CD4-positive, alpha-beta T cell treated with Interleukin-6 at 100 ng/mL for 8 hours (primary cell): ENCODE data around the gene ATE1.

Source experiments
- DNase-seq: peaks from one replicate; pipeline ENCODE4 v3.0.0-alpha.2; 2020; ENCODE audit warnings: mixed read lengths, low spot score

The ATE1 gene

DNA sequence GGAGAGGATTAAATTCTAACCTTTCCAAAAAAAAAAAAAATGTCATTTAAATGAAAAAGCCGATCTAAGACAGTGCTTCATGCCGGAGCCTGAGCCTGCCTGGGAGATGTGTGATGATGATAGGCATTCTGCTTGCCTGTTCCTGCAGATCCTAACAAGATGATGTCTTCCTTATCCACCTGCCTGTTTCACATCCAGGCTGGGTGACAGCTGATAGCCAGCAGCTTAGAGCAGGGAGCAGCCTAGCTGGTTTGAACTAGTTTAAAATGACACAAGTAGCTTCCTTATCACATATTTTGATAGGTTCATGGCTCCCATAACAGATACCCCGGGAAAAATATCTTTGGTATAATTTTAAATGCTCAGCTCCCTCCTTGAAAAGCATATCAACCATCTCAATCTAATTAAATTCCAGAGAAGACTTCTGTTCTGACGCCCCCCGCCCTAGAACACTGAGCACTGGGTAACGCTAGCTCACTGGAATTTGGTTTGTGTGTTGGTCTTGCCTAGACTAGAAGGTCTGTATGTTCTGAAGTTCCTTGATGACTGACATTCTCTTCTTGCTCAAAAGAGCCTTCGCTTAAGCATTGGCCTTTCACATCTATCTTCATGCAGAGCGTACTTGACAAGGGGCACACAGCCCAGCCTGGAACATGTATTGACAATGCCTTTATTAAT lies 232.7 kb downstream of the ATE1 start:
- no peak for DNase-seq

DNA sequence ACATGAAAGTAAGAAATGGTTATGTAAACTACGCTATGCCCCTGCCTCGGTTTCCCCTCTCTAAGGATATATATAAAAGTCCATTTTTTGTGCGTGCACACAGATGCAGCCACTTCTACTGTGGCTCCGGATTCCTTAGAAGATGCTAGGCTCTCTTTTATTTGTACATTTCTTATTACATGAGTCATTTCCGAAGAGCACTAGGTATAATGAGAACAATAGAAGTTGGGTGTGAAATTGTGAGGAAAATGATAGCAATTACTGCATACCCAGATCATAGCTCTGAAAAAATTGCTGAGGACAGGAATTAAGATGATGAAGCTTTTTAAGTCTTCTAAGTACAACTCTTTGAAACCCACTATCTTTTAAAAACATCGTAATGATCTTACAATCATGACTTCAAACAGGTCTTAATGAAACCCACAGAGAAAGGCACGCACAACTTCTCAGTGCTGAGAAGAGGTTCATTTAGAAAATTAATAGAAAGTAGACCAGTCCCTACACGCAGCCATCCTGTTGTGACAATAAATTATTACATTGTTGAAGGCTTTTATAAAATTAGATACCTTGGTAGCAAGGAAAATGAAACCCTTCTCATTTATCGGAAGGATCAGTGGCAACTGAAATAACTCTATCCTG lies 233.4 kb downstream of the ATE1 start:
- no peak for DNase-seq

DNA sequence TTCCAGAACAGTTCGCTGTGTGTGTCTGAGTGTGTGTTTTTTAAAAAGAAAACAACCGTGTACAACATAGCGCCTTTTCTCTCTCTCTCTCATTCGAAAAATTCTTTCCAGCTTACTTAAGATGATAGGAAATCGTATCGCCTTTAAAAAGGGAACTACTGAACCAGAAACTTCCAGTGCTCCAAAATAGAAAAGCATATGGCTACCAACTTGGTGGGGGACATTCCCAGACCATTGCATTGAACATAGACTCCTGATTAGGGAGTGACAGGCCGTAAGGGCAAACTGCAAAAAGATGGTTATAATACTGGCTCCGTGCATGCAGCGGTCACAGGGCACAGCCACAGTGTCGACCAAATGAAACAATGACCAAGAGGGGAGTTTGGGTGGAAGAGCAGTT lies 235.2 kb downstream of the ATE1 start:
- no peak for DNase-seq

DNA sequence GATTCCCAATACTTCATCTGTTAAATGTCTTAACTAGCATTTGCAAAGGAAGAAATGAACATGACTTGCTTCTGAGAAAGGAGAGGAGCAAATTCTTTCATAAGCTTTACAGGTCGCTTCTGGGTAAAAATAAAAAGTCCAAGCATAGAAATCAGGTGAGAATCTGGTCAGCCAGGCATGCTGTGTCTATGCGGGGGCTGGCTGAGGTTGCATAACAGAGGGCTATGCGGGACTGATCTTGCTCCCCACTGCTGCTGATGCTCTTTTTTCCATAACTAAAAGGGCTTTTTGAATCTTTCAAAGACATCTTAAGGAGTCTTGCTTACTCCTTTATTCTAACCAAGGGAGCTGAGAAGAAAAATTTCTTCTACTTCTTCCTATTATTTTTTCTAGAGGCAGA lies 236.9 kb downstream of the ATE1 start:
- no peak for DNase-seq
